Amygdala (tissue), 56 donors: Measurements from ENCODE around the gene ZNF765.
"Not testable (repeated sequence)": the region's sequence is repeated elsewhere in the genome, so short reads cannot be mapped to it uniquely, and the experiment has no call there.

Source experiments
- DNase-seq, 56 donors: peaks; one replicate each; lab custom pipeline; 2025; lab: John Stamatoyannopoulos, UW

ZNF765 gene

DNA sequence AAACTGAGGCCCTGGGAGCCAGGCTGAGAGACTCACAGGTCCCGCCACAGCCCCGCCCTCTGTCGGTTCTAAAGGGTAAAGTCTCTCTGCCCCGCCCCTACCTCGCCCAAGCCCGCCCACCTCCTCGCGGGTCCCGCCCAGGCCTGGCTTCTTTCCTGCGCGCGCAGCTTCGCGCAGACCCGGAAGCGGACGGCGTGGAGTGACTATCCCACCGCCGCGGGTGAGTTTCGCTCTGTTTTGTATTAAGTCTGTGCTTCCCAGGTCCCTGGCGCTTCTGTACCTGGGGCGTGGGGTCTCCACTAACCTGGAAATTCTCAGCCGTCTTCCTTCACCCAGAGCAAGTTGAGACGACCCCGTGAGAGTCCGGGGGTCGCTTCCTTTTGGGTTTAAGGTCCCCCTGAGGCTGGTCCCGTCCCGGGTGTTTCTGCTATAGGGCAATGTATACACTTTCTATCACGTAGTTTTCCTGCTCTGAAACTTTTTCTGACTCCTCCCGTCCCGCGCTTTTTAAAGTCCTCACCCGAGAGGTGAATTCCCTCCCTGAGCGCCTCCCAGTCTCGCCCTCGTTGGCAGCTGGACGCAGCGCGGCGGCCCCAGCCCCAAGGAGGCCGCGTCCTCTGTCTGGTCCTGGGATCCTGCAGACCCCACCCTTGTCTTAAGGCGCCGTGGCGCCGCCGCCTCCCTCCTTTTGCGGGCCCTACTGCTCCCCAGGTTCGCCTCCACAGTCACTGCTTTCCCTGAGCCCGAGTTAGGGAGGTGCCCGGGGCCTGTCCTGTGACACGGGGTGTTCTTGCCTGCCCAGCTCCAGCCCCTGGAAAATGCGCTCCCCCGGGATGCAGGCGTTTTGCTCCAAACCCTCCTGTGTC is at the start of gene ZNF765:
TSS of gene ZNF765 (plus strand) at position 176 of the 866 bp plus-strand sequence. CDS start 2,867 bp downstream, outside the sequence.
- peak; percentile 2 to 93 (median 82) for DNase-seq

DNA sequence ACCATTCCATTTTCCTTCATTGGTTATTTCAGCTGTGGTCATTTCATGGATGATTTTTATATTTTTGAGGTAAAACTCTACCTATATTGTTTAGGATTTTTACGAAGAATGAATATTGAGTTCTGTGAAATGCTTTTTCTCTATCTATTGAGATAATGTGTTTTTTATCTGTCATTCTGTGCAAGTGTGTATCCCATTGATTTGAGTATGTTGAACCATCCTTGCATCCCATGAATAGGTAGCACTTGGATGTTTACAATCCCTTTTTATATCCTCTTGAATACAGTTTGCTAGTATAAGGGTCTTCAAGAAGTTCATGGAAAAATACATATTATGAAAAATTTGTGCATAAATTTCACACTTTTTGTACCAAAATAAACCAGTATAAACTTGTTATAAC is 39.2 kb upstream of the ZNF765 start:
- no peak for DNase-seq

DNA sequence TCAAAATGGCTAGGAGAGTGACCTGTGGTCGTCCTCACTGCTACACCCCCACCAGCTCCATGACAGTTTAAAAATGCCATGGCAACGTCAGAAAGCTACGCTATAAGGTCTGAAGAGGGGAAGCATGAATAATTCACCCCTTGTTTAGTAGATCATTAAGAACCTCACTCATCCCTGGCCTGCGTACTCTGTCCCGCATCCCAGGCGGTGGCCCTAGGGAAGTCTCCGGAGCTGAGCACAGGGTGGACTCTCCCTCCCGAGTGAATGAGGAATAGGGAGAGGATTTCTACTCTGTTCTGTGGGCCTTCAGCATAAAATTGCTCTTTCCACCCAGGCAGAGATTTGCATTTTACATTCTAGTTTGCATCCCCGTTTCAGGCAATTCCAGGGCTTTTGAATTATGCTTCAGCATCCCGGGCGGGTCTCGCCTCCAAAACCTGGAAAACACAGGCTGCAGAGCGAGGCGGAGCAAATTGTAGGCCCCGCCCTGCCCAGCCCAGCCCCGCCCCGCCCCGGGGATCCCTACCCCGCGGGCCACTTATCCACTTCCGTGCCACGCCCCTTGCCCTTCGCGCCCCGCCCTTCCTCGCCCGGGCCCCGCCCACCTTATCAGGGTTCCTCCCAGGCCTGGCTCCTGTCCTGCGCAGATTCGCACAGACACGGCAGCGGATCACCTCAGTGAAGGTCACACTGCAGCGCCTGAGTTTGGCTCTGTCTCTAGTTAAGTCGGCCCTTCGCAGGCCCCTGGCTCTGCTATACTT is 36.9 kb upstream of the ZNF765 start:
- no peak for DNase-seq

DNA sequence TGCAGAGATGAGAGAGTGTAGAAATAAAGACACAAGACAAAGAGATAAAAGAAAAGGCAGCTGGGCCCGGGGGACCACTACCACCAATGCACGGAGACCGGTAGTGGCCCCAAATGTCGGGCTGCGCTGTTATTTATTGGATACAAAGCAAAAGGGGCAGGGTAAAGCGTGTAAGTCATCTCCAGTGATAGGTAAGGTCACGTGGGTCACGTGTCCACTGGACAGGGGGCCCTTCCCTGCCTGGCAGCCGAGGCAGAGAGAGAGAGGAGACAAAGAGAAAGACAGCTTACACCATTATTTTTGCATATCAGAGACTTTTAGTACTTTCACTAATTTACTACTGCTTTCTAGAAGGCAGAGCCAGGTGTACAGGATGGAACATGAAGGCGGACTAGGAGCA is 34.9 kb upstream of the ZNF765 start:
- not testable (repeated sequence) for DNase-seq

DNA sequence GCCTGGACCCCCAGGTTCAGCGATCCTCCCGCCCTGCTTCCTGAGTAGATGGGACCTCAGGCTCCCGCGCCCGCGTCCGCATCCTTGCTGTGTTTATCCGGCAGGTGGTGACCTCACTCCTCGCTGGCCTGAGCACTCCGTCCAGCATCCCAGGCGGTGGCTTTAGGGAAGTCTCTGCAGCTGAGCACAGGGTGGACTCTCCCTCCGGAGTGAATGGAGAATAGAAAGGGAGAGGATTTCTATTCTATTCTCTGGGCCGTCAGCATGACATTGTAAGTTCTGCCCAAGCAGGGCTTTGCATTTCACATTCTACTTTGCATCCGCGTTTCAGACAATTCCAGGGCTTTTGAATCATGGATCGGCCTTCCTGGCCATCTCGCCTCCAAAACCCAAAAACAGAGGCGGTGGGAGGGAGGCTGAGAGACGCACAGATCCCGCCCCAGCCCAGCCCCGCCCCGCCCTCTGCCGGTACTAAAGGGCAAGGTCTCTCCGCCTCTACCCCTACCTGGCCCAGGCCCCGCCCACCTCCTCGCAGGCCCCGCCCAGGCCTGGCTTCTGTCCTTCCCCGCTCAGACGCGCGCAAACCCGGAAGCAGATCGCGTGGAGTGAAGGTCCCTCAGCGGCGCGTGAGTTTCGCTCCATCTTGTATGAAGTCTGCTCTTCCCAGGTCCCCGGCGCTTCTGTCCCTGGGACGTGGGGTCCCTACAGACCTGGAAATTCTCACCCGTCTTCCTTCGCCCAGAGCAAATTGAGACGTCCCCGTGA is 29.6 kb upstream of the ZNF765 start, which contains the start of gene ZNF525:
TSS of gene ZNF525 (plus strand) at position 572 of the 765 bp plus-strand sequence. CDS start 6,577 bp downstream, outside the sequence.
- DNase-seq = peak; percentile 6 to 85 (median 64)

DNA sequence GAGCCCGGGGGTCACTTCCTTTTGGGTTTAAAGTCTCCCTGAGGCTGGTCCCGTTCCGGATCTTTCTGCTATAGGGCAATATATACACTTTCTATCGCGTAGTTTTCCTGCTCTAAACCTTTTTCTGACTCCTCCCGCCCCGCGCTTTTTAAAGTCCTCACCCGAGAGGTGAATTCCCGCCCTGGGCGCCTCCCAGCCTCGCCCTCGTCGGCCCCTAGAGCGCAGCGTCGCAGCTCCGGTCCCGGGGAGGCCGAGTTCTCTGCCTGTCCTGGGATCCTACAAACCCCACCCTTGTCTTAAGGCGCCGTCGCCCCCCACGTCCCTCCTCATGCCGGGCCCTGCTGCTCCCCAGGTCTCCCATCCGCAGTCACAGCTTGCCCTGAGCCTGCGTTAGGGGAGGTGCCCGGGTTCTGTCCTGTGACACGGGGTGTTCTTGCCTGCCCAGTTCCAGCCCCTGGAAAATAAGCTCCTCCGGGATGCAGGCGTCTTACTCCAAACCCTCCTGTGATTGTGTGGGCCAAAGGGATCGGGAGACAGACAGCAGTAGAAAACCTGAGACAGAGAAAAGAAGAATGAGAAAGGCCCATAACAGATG is 29.0 kb upstream of the ZNF765 start:
- peak in 4 of 56 donors; percentile 1 to 30 (median 16) for DNase-seq

DNA sequence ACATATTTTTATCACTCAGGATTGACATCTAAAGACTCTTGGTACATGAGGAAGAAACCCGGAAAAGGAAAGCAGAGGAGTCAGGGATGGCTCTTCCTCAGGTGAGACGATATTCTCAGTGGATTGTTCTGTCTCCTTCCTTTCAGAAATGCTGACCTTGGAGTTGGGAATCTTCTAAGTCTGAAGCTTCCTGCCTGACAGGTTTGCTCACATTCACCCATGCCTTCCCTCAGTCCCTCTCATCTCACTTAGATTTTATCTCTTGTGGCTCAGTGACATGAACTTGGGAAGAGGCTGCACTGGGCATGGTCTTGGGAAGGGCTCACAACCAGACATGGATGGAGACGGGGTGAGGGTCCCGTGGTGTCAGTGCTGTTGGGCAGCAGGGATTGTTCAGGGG is 22.8 kb upstream of the ZNF765 start:
- DNase-seq = no peak

DNA sequence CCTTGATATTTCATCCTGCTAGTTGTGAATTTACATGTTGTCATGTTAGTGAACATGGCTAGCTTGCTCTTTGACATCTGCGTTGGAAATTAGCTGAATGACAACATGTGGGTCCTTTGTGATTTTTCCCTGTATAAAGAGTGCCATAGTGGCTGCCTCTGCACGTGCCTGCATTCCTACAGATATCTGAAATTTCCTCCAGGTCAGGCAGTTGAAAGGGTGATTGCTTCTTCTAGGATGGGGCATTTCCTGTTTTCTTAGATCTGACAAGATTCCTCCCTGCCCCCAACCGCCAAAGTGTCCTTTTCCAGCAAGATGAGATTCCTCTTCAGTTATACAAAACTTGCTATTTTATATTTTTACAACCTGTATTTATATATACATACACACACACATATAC is 20.7 kb upstream of the ZNF765 start:
- no peak for DNase-seq

DNA sequence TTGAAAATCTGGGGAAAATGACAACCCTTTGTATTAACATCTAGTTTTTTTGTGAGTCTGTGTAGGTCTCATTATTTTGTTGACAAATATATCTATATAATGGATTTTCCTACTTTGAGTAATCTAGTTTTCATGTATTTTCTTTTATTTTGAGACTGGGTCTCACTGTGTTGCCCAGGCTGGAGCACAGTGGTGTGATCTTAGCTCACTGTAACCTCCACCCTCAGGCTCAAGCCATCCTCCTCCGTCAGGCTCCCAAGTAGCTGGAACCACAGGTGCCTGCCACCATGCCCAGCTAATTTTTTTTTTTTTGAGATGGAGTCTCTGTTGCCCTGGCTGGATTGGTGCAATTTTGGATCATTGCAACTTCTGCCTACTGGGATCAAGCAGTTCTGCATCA is 20.2 kb upstream of the ZNF765 start:
- no peak for DNase-seq

DNA sequence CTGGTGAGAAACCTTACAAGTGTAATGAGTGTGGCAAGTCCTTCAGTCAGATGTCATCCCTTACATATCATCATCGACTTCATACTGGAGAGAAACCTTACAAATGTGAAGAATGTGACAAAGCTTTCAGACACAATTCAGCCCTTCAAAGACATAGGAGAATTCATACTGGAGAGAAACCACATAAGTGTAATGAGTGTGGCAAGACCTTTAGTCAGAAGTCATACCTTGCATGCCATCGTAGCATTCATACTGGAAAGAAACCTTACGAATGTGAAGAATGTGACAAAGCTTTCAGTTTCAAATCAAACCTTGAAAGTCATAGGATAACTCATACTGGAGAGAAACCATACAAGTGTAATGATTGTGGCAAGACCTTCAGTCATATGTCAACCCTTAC is 13.6 kb upstream of the ZNF765 start:
- DNase-seq = no peak

DNA sequence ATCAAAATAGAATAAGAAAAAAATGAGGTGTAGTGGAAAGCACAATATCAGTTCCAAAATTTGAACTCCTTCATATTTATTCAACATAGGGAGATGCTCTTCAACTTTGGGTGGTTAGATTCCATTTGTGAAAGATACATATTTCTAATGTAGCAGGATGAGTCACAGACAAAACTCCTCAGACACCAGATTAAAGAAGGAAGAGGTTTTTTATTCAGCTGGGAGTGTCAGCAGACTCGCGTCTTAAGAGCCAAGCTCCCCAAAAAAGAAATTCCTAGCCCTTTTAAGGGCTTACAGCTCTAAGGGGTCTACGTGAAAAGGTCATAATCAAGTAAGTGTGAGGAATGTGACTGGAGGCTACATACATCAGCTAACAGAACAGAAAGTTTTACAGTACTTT is 6.8 kb upstream of the ZNF765 start:
- no peak for DNase-seq

DNA sequence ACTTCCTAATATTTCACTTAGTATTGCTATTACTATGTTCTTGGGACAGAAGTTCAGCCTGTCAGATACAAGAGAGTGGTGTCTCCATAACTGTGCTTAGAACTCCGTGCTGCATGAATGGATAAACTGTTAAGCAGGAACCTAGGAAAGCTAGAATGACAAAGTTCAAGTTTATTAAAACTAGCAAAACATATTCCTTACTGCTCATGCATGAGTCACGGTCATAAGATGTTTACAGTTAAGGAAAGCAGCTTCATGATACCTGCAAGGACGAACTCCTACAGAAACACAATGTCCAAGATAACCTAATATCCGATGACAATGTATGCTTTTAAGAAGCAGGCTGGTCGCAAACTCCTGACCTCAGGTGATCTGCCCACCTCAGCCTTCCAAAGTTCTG is 6.0 kb upstream of the ZNF765 start:
- no peak for DNase-seq

DNA sequence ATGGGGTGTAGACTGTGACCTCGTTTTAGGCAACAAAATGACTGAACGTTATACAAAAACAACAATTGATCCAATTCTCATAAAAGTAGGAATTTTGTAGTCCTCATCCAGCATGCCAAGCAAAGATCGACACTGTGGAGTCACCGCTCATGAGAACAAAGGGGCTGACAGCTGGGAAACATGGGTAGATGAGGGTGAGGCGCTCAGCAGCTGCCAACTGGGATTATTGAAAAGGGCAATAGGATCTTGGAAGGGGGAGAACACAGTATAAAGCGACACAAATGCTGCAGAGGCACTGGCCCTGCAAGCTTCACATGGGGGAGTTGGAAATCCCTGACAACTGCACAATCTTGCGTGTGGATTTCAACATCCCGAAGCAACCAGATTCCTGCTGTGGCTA is 5.4 kb upstream of the ZNF765 start:
- no peak for DNase-seq

DNA sequence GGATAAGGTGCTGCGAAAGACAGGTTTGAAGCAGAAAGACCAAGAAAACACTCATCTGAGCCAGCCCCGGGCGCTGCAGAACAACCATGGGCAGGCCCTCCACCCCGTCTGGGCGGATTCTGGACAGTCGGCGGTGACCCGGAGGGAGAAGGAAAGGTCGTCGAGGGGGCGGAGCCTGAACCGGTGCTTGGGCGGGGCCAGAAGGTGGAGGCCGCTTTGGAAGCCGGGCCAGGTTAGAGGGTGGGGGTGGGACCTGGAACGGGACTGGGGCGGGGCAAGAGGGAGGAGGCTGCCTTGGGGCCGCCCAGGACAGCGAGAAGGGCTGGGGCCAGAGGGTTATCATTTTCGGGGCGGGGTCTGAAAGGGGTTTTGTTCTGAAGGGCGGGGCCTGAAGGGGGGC is 5.0 kb upstream of the ZNF765 start:
- DNase-seq = peak in 10 of 56 donors; percentile 0 to 17 (median 2)

DNA sequence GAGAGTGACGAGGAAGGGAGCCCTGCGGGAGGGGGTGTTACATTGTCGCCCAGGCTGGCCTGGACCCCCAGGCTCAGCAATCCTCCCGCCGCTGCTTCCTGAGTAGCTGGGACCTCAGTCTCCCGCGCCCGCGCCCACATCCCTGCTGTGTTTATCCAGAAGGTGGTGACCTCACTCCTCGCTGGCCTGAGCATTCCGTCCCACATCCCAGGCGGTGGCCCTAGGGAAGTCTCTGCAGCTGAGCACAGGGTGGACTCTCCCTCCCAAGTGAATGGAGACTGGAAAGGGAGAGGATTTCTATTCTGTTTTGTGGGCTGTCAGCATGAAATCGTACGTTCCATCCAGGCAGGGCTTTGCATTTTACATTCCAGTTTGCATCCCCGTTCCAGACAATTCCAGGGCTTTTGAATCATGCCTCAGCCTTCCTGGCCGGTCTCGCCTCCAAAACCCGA is 401 bp upstream of the ZNF765 start:
- peak in 16 of 56 donors; percentile 29 to 65 (median 46) for DNase-seq

DNA sequence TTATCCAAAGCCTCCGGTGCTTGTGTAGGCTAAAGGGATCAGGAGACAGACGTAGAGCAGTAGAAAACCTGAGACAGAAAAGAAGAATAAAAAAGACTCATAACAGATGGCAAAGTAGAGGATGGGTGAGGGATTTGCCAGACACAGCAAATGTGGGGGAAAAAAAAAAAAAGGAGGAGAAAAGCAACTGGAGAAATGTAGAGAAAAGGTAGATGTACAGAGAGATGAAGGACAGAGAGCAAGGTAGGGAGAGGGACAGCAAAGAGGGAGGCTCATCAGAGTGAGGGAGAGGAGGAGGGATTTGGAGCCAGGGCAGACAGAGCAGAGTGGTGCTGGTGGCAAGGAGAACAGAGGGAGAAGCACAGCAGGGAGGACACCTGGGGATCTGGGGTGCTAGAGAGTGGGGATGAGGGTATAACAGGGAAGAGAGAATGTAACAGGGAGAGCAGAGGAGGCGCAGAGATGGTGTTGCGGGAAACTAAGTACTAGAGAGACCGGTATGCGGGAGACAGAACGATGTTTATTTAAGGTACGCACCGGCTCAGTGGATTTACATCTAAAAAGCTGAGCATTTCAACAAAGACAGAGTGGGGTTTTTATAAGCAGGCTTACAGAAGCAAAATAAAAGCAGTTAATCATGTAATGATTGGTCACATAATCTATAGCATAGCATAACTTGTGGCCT is 1.0 kb downstream of the ZNF765 start:
- not testable (repeated sequence) for DNase-seq

DNA sequence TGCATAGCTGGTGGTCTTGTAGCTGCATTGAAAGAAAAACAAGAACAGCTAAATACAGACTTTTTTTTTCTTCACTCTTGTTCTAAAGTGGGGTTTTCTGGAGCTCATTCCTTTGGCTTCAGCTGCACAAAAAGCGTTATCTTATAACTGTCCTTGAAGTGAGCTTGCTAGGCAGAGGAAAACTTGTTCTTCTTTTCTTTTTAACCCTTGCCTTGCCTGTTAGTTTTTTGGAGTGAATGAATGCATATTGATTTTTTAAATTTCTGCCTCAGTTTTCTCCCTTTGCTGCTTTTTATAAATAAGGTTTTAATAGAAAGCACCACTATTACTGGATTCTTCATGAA is 1.5 kb downstream of the ZNF765 start:
- DNase-seq = no peak

DNA sequence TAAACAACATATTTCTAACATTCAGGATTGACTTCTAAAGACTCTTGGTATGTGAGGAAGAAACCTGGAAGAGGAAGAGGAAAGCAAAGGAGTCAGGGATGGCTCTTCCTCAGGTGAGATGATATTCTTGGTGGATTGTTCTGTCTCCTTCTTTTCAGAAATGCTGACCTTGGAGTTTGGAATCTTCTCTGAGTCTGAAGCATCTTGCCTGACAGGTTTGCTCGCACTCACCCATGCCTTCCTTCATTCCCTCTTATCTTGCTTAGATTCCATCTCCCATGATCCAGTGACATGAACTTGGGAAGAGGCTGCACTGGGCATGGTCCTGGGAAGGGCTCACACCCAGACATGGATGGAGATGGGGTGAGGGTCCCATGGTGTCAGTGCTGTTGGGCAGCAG is 3.0 kb downstream of the ZNF765 start:
- DNase-seq = not testable (repeated sequence)

DNA sequence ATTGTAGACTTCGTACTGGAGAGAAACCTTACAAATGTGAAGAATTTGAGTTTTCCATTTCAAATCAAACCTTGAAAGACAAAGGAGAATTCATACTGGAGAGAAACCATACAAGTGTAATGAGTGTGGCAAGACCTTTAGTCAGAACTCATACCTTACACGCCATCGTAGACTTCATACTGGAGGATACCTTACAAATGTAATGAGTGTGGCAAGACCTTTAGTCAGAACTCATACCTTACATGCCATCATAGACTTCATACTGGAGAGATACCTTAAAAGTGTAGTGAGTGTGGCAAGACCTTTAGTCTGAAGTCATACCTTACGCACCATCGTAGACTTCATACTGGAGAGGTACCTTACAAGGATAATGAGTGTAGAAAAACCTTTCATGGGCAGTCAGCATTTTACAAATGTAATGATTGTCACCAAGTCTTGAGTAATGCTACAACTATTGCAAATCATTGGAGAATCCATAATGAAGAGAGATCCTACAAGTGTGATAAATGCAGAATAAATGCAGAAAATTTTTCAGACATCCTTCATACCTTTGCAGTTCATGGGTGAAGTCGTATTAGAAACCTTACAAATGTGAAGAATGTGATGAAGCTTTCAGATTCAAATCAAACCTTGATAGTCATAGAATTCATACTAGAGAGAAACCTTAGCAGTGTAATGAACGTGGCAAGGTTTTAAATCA is 14.7 kb downstream of the ZNF765 start:
- no peak for DNase-seq
